Measurements from ENCODE around the gene CDC27.
"Not testable (repeated sequence)": the region's sequence is repeated elsewhere in the genome, so short reads cannot be mapped to it uniquely, and the experiment has no call there.

CDC27 gene

GRCh38 chr17:47190243-47190642 is 1.1 kb upstream of the CDC27 start:
- no peak for FAIRE-seq

- no peak for FAIRE-seq
These were observed 690 bp upstream of the CDC27 start for GRCh38 chr17:47189732-47190237.

DNA sequence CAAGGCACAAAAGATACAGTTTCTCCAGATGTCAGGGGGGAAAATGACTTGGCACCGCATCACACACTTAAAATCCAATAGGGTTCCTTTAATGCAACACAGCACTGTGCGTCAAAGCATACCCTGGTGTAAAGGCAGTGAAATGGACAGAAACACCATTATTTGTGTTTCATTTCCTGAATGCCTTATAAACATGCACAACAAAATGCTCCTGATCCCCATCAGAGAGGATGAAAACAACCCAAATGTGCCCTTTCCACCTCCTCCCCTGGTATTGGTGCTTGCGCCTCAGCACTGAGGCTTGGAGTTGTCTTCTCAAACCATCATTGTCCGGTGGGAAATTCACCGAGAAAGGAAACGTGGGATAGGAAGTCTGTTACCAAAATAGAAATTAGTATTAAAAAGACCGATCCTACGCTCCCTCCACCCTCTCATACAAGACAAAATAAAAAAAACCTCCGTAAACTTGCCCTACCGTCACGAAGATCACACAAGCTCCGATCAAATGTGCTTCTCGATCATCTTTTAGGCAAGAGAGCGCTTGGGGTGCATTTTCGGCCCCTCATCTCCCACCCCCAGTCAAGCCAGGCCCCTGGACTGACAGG is 722 bp downstream of the CDC27 start:
- FAIRE-seq, result no peak

- no peak for FAIRE-seq
These were observed 4.4 kb downstream of the CDC27 start for GRCh38 chr17:47184681-47185080.

GRCh38 chr17:47180988-47181387 is 8.1 kb downstream of the CDC27 start:
- not testable (repeated sequence) for FAIRE-seq

- no peak for FAIRE-seq
These were observed 8.8 kb downstream of the CDC27 start for GRCh38 chr17:47180337-47180736.

DNA sequence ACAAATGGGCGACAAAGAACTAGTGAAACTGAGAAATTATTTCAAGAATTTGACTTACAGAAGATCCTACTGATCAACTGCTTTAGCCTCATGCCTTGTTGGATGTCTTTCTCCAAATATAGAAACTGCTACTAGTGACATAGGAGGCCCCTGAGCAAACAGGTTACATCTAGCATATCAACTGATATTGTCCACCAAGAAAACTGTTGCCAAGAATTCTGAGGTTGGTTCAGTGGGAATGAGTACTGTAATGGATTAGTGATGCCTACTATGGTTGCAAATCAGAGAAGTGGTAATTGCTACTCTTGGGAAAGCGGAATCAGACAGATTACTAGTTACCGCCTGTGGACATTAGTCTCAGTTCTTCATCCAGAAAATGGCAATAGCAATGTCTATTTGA is 10.0 kb downstream of the CDC27 start:
- no peak for FAIRE-seq

- no peak for FAIRE-seq
These were observed 11.8 kb downstream of the CDC27 start for GRCh38 chr17:47177261-47177660.

GRCh38 chr17:47176389-47176826 is 12.7 kb downstream of the CDC27 start:
- FAIRE-seq, result no peak

DNA sequence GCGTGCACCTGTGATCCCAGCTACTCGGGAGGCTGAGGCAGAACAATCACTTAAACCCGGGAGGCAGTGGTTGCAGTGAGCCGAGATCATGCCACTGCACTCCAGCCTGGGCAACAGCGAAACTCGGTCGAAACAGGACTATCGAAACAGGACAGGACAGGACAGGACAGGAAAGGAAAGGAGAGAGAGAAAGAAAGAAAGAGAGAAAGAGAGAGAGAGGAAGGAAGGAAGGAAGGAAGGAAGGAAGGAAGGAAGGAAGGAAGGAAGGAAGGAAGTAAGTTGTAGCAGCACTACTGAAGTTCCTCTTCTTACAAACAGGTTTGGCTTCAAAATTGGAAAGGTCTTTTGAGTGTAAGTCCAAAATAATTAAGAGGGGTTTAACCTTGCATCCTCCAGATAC is 14.3 kb downstream of the CDC27 start:
- FAIRE-seq, result not testable (repeated sequence)

DNA sequence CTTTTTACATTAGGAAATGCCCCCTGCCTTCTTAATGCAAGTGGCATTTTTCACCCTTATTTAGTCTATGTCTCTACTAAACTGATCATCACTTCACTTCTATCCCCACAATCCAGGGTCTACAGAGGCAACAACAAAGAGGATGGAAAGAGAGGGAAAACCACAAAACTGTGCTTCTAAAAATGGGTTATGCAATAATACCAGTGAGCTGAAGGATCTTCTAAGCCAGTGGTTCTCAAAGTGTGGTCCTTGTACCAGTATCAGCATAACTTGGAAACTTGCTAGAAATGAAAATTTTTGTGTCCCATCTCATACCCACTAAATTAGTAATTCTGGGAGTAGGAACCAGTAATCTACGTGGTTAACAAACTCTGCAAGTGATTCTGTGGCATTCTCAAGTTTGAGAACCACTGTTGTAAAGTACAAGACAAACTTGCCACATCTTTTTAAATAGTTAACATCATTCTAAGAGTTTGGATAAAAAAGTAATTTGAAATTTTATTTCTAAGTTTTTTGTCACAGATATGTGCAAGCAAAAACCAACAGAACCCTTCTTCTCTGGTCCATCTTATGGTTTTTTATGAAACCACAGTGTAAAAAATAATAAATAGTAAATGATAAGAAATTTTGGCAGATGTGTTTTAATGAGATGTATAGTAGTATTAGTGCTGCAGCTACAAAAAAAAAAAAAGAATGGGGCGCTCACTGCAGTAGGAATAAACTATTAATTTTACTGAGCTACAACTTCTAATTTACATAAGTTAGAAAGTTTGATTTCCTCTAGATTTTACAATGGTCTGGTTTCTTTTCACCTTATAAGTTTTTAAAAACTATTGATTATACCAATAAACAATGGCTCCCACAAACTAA is 16.2 kb downstream of the CDC27 start:
- no peak for FAIRE-seq

DNA sequence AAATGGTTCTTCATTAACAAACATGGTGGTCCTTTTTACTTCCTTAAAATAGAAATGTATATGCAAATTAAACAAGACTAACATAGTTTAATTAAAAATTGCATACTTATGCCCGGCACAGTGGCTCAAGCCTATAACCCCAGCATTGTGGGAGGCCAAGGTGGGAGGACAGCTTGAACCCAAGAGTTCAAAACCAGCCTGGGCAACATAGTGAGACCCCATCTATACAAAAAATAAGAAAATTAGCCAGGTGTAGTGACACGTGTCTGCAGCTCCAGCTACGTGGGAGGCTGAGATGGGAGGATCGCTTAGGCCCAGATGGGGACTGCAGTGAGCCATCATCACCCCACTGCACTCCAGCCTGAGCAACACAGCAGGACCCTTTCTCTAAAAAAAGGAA is 18.4 kb downstream of the CDC27 start:
- FAIRE-seq, result no peak

DNA sequence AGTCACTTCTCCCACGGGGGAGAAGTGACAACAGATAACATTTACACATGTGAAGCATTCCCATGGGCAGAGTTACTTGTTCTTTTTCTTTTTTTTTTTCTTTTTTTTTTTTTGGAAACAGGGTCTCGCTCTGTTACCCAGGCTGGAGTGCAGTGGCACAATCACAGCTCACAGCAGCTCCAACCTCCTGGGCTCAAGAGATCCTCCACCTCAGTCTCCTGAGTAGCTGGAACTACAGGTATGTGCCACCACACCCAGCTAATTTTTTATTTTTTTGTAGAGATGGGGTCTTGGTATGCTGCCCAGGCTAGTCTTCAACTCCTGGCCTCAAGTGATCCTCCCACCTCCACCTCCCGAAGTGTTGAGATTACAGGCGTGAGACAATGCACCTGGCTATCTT is 20.2 kb downstream of the CDC27 start:
- FAIRE-seq, result not testable (repeated sequence)

GRCh38 chr17:47166854-47167253 is 22.2 kb downstream of the CDC27 start:
- FAIRE-seq, result not testable (repeated sequence)

- no peak for FAIRE-seq
These were observed 24.0 kb downstream of the CDC27 start for GRCh38 chr17:47165137-47165536.

- no peak for FAIRE-seq
These were observed 24.8 kb downstream of the CDC27 start for GRCh38 chr17:47164263-47164662.

GRCh38 chr17:47162013-47162622 is 27.0 kb downstream of the CDC27 start:
- no peak for FAIRE-seq

GRCh38 chr17:47159315-47159714 is 29.8 kb downstream of the CDC27 start:
- FAIRE-seq, result no peak

DNA sequence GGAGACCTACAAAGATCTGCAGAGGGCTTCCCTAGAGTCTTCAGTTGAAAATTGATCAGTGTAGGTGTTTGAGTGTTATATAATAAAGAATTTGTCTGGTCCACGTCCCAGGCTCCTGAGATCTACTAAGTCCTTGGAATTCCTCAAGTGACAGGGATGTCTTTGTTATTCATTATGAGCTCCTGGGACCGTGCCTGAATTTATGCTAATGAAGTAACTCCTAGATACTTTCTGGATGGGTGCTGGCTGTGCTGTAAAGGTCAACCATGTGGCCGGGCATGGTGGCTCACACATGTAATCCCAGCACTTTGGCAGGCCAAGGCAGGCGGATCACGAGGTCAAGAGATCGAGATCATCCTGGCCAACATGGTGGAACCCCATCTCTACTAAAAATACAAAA is 43.7 kb downstream of the CDC27 start:
- FAIRE-seq, result no peak

DNA sequence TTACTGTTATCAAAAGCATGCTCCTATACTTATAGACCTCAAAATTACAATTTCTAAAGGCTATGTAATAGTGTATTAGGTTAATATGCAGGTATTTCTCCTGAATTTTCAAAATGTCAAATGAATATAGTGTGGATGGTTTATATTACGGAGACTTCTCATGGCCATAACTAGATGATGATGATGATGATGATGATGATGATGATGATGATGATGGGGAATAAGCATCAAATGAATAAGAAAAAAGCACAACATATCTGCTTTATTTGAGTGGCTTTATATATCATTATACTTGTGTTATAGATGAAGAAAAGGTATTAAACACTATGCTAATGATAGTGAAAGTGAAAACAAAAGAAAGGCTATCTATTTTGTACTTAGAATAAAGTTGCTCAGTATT is 53.9 kb downstream of the CDC27 start:
- FAIRE-seq, result no peak

GRCh38 chr17:47134354-47134753 is 54.7 kb downstream of the CDC27 start:
- not testable (repeated sequence) for FAIRE-seq

DNA sequence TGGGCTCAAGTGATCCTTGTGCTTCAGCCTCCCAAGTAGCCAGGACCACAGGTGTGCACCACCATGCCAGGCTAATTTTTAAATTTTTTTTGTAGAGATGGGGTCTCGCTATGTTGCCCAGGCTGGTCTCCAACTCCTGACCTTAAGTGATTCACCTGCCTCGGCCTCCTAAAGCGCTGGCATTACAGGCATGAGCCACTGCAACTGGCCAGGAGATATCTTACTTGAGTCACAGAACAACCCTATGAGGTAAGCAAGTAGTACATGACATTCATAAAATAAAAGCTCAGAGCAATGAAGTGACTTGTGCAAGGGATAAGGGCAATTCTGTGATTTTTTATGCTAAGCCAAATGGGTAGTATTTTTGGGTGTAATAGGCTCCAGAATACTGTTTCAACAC is 57.3 kb downstream of the CDC27 start:
- FAIRE-seq, result no peak

DNA sequence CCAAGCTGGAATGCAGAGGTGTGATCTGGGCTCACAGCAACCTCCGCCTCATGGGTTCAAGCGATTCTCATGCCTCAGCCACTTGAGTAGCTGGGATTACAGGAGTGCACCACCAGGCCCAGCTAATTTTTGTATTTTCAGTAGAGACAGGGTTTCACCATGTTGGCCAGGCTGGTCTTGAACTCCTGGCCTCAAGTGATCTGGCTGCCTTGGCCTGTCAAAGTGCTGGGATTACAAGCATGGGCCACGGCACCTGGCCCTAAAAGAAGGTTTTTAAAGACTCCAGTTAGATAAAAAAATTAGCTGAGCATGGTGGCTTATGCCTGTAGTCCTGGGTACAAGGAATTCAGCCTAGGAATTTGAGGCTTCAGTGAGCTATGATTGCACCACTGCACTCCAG is 62.3 kb downstream of the CDC27 start:
- not testable (repeated sequence) for FAIRE-seq

DNA sequence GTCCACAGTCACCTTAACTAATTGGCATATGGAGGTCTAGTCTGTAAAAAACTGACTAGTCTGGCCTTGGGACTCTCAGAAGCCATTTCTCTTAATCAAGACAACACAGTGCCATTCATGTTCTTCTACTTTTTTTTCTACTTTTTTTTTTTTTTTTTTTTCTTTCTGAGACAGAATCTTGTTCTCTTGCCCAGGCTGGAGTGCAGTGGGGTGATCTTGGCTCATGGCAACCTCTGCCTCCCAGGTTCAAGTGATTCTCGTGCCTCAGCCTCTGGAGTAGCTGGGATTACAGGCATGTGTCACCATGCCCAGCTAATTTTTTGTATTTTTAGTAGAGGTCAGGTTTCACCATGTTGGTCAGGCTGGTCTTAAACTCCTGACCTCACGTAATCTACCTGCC is 65.8 kb downstream of the CDC27 start:
- not testable (repeated sequence) for FAIRE-seq
